ENCODE data around the gene COPE.
"Not testable (repeated sequence)": the region's sequence is repeated elsewhere in the genome, so short reads cannot be mapped to it uniquely, and the experiment has no call there.

COPE gene

GRCh38 chr19:18908917-18909619 is 10.1 kb downstream of the COPE start:
- DNase-seq: no peak

GRCh38 chr19:18906605-18907519 is 12.3 kb downstream of the COPE start:
- DNase-seq: no peak

- DNase-seq: no peak
Observed at GRCh38 chr19:18905513-18906236, 13.5 kb downstream of the COPE start.

GRCh38 chr19:18905058-18905456 is 14.1 kb downstream of the COPE start:
- DNase-seq: no peak

DNA sequence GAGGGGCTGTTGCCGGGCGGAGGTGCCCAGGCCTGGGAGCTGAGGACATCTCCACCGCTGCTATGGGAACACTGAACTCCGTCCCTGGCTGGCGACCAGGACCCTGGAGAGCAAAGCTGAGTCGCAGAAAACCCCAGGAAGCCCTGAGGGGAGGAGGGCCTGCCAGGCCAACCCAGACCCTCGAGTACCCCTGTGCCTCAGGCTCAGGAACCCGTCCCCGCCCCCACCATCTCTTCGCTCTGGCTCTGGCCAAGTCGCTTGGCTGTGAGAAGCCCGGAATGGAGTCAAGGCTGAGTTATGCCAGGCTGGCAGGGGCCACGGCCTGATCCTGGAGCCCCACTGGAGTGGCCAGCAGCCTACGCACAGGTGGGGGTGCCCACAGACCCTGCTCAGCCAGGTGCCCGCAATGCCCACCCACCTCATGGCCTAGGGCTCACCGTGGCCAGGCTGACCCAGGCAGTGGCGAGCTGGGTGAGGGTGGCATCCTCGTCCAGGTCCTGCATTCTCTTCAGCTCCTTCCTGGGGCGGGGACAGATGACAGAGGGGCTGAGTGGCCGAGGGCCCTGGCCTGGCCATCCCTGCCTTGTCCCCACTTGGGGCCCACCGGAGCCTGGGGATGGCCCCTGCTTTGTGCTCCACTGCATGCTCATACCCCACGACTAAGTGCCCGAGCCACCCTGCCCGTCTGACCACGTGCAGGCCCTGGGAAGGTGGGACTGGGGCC is 14.7 kb downstream of the COPE start:
- DNase-seq: no peak

- DNase-seq: no peak
Observed at GRCh38 chr19:18903156-18904037, 15.8 kb downstream of the COPE start.

DNA sequence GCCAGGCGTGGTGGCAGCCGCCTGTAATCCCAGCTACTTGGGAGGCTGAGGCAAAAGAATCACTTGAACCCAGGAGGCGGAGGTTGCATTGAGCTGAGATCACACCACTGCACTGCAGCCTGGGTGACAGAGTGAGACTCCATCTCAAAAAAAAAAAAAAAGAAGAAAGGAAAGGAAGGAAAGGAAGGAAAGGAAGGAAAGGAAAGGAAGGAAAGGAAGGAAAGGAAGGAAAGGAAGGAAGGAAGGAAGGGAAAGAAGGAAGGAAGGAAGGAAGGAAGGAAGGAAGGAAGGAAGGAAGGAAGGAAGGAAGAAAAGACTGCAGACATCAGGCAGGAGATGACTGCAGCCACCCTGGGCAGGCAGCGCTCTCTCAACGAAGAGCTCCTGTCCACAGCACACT is 16.7 kb downstream of the COPE start:
- DNase-seq: not testable (repeated sequence)

- no peak for DNase-seq
Observed at GRCh38 chr19:18901491-18901890, 17.7 kb downstream of the COPE start.

GRCh38 chr19:18900700-18901481 is 18.3 kb downstream of the COPE start:
- DNase-seq: no peak

- DNase-seq: no peak
Observed at GRCh38 chr19:18899624-18900560, 19.3 kb downstream of the COPE start.

DNA sequence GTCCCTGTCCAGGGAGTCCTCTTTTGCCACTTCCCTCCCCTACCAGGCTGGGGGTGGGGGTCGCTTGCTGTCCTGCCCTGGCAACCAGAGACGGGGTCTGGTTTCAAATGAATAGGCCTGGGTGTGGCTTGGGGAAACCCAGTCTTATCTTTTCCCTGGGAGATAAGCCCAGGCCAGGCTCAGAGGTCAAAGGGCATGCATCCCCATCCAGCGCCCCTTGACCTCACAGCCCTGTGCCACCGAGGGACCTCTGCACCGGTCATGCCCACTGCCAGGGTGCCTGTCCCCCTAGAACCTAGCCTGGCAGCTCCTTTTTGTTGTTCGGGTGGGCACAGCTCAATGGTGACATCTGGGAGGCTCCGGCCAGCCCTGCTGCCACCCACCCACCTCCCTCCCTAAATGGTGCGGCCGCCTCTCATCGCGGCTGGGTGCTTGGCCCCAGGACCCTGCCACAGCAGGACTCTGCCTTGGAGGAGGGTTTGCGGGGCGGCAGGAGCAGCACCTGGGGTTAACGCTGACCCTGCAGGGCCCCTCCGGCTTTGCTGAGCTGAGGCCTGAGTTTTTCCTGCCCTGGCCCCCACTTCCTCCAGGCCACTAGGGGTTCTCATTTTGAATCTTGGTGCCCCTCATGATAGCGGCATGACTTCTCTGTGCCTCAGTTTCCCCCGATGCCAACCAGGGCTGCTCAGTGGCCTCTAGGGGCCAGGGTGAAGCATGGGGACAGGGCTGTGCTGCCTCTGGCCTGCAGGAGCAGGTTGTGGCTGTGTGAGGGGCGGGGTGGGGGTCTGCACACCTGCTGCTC is 20.4 kb downstream of the COPE start:
- no peak for DNase-seq

- no peak for DNase-seq
Observed at GRCh38 chr19:18898081-18898606, 21.0 kb downstream of the COPE start.

GRCh38 chr19:18897094-18898029 is 21.8 kb downstream of the COPE start:
- no peak for DNase-seq

DNA sequence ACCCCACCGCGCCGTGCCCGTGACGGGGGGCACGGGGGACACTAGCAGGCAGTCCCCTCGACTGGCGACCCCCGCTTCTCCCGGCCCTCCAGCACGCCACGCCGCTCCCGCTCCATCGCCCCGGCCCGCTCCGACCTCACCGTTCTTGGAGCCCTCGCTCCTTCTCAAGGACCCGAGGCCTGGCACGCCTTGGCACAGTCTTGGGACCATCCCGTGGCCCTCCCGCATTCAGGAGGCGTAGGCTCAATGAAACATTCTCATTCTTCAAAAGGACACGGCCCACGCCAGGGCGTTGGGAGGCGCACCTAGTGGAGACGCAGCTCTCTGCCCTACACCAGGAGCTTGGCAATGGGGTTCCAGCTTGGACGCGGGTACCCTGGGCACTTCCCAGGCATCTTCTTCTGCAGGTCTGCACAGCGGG is 22.8 kb downstream of the COPE start:
- DNase-seq: no peak

GRCh38 chr19:18895824-18896341 is 23.3 kb downstream of the COPE start, which contains the start of gene CERS1:
Gene CERS1 (minus strand): TSS chr19:18896158. CDS start chr19:18896072, 86 bp downstream.
- DNase-seq: no peak

- no peak for DNase-seq
Observed at GRCh38 chr19:18895038-18895823, 24.0 kb downstream of the COPE start.

All from NCI-H2081 (cell line).